ENCODE data around the gene UBQLN3.

DNA sequence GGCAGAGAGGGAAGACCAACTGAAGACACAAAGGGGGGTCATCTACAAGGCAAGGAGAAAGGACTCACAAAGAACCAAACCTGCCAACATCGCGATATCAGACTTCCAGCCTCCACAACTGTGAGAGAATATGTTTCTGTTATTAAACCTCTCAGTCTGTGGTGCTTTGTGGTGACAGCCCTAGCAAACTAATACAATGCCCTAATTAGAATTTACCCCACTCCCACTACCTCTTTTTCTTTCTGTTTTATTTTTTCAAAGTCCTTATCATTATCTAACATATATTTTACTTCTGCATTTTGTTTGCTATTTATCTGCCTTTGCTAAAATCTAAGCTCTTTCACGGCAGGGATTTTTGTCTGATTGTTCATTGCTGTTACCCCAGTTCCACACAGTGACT, 23.8 kb downstream of the UBQLN3 start:
- TF ChIP-seq RAD21 (IDR thresholded peaks at IDR 0.05; ENCODE audit: low read depth) (no peak), TAF1 (IDR thresholded peaks at IDR 0.05; ENCODE audit: low read depth) (no peak), EGR1 (IDR thresholded peaks at IDR 0.05) (no peak)

Measured in Ishikawa (cell line).